Lower lobe of right lung (tissue), 2 donors: ENCODE measurements around the gene XRCC4. TPM values are rescaled to one million over a fixed set of nuclear protein-coding genes. Genes with fewer than 3 reads are reported as not detected.

ENCODE experiments used
- ATAC-seq, 2 donors: fragments of 200-7000 bp; cut with Tn5 transposase; one replicate each; pipeline ENCODE4 v1.9.1; 2020 to 2022; ENCODE audit warnings: mild to moderate bottlenecking in 2 of 2, moderate library complexity in 2 of 2
- DNase-seq: peaks from one replicate; pipeline ENCODE4 v3.0.0-alpha.2; 2020
- H3K27ac ChIP-seq: fragments of 200-600 bp; one replicate; pipeline ENCODE4 v1.8.0; 2022
- H3K27me3 ChIP-seq: fragments of 200-600 bp; one replicate; pipeline ENCODE4 v1.8.0; 2022; ENCODE audit warnings: low read depth
- H3K36me3 ChIP-seq: fragments of 200-600 bp; one replicate; pipeline ENCODE4 v1.8.0; 2022; ENCODE audit warnings: mild to moderate bottlenecking
- H3K4me1 ChIP-seq: fragments of 200-600 bp; one replicate; pipeline ENCODE4 v1.8.0; 2022
- H3K4me3 ChIP-seq: fragments of 200-600 bp; one replicate; pipeline ENCODE4 v1.8.0; 2022; ENCODE audit warnings: mild to moderate bottlenecking
- H3K9me3 ChIP-seq: fragments of 200-600 bp; one replicate; pipeline ENCODE4 v1.8.0; 2022
- CTCF ChIP-seq: fragments of 200-600 bp; IDR thresholded peaks from one replicate; pipeline ENCODE4 v1.8.0; 2022; ENCODE audit warnings: antibody characterized with exemption, mild to moderate bottlenecking
- intact Hi-C: fragments of 100-400 bp; cut with DNase I; formaldehyde crosslinking; loops from one replicate; pipeline ENCODE4 v1.11.0; 2022
- total RNA-seq: library from RNA; stranded (reverse); fragmentation: NEBNext Ultra II Directional; extraction: Animal tissue kit (Norgen Biotek cat#: 25700); gene quantifications from one replicate; pipeline ENCODE4 v1.2.1, GENCODE V29; 2021
- donor health status: DM: no; HTN: yes; CAD: no; lungs with severe emphysema.

The XRCC4 gene
- total RNA-seq, 1 donor from 2014 or later = 9.2 TPM

- ATAC-seq (no peak), DNase-seq (no peak)
- Histone ChIP-seq H3K4me1 (no peaks in the 10 kb centered on the region), H3K4me3 (no peak overlapping the region), H3K27ac (no peak overlapping the region), H3K27me3 (no peaks in the 10 kb centered on the region), H3K36me3 (no peaks in the 10 kb centered on the region), H3K9me3 (no peaks in the 10 kb centered on the region)
- TF ChIP-seq CTCF = no peak
- intact Hi-C loops = no loop called here
Measured at GRCh38 chr5:83173826-83174225, 96.5 kb downstream of the XRCC4 start.

- no peak for DNase-seq
- TF ChIP-seq CTCF = no peak
- Histone ChIP-seq H3K4me3 (no peak overlapping the region), H3K36me3 (no peaks in the 10 kb centered on the region), H3K9me3 (no peaks in the 10 kb centered on the region), H3K4me1 (no peaks in the 10 kb centered on the region), H3K27me3 (no peaks in the 10 kb centered on the region), H3K27ac (no peak overlapping the region)
- intact Hi-C loops = no loop called here
- no peak for ATAC-seq
Measured at GRCh38 chr5:83177803-83178202, 100.5 kb downstream of the XRCC4 start.

- no peaks in the 10 kb centered on the region for H3K36me3 ChIP-seq
- DNase-seq (no peak), ATAC-seq (no peak)
- H3K27me3 ChIP-seq = no peaks in the 10 kb centered on the region
- no peak overlapping the region for H3K27ac ChIP-seq
- H3K9me3 ChIP-seq = no peaks in the 10 kb centered on the region
- intact Hi-C loops = no loop called here
- no peaks in the 10 kb centered on the region for H3K4me1 ChIP-seq
- no peak overlapping the region for H3K4me3 ChIP-seq
- no peak for TF ChIP-seq CTCF
Measured at GRCh38 chr5:83179966-83180365, 102.6 kb downstream of the XRCC4 start.

- Histone ChIP-seq H3K27ac (no peak overlapping the region), H3K27me3 (no peaks in the 10 kb centered on the region), H3K36me3 (no peaks in the 10 kb centered on the region), H3K4me1 (no peaks in the 10 kb centered on the region), H3K9me3 (no peaks in the 10 kb centered on the region), H3K4me3 (no peak overlapping the region)
- TF ChIP-seq CTCF = no peak
- DNase-seq (no peak), ATAC-seq (no peak)
- intact Hi-C loops = no loop called here
Measured at GRCh38 chr5:83184534-83184933, 107.2 kb downstream of the XRCC4 start.

GRCh38 chr5:83192947-83193346 is 115.6 kb downstream of the XRCC4 start:
- no peaks in the 10 kb centered on the region for H3K9me3 ChIP-seq
- no peak overlapping the region for H3K4me3 ChIP-seq
- ATAC-seq (no peak), DNase-seq (no peak)
- H3K27me3 ChIP-seq = no peaks in the 10 kb centered on the region
- no peaks in the 10 kb centered on the region for H3K36me3 ChIP-seq
- H3K27ac ChIP-seq = no peak overlapping the region
- no peaks in the 10 kb centered on the region for H3K4me1 ChIP-seq
- intact Hi-C loops = no loop called here
- no peak for TF ChIP-seq CTCF
